NK-92 (cell line): ENCODE data around the gene GTF2I.
"Not testable (repeated sequence)": the region's sequence is repeated elsewhere in the genome, so short reads cannot be mapped to it uniquely, and the experiment has no call there.

Experiments
- DNase-seq: peaks from one replicate; lab custom pipeline; 2025; ENCODE audit not compliant: unreplicated experiment; lab: John Stamatoyannopoulos, UW

Gene GTF2I

GRCh38 chr7:74656441-74656836 lies 1.1 kb upstream of the GTF2I start:
- no peak for DNase-seq

GRCh38 chr7:74656837-74657691 lies 454 bp upstream of the GTF2I start:
- DNase-seq: peak; percentile 76

DNA sequence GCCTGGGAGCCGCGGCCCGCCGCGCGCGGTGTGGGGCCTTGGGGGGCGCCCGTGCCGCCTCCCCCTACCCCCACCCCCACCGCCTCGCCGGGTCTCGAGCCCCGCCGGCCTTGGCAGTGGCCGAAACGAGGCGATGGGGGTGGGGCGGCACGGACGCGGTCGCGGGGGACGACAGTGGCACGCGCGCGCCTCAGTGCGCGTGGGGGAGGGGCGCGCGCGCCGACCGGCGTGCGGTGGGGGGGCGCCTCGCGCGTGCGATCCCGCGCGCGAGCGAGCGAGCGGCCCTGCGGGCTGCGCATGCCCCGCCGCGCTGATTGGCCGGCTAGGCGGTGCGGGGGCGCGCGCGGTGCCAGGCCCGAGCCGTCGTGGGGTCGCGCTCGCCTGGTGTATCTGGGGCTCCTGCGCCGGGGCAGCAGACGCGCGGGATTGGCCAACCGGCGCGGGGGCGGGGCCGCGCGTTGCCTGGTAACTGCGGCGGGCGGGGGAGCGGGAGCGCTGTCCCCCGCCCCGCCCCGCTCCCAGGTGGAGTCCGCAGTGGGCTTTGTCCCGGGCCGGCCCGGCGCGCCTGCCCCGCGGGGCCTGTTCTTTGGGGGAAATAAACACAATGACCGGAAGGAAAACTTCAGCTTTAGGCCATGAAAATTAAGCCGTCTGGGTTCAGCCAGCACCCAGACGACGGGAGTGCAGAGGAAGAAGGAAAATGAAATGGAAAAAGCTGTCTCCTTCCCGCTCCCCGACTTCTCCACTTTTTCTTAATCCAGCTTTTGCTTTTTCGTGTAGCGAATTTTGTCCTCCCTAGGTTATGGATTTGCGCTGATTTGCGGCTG lies 873 bp downstream of the GTF2I start:
- DNase-seq: no peak

DNA sequence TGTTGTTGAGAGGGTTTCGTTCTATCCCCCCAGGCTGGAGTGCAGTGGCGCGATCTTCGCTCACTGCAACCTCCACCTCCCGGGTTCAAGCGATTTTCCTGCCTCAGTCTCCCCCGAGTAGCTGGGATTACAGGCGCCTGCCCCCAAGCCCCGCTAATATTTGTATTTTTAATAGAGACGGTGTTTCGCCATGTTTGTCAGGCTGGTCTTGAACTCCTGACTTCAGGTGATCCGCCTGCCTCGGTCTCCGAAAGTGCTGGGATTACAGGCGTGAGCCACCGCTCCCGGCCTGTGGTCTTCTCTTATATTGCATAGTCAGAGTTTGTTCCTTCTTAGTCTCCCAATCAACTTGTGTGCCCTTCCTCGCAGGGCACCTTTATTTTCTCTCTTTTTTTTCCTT lies 2.7 kb downstream of the GTF2I start:
- DNase-seq: not testable (repeated sequence)

- not testable (repeated sequence) for DNase-seq
Observed at GRCh38 chr7:74661836-74662794, 4.6 kb downstream of the GTF2I start.

GRCh38 chr7:74665296-74665938 lies 7.9 kb downstream of the GTF2I start:
- DNase-seq: no peak

- not testable (repeated sequence) for DNase-seq
Observed at GRCh38 chr7:74667013-74667412, 9.5 kb downstream of the GTF2I start.

DNA sequence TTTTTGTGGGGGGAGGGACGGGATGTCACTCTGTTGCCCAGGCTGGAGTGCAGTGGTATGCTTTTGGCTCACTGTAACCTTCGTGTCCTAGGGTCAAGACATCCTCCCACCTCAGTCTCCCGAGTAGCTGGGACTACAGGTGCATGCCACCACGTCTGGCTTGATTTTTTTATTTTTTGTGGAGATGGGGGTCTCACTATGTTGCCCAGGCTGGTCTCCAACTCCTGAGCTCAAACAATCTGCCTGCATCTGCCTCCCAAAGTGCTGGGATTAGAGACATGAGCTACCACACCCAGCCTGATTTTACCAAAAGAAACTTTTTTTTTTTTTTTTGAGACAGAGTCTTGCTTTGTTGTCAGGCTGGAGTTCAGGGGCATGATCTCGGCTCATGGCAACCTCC lies 10.0 kb downstream of the GTF2I start:
- not testable (repeated sequence) for DNase-seq

DNA sequence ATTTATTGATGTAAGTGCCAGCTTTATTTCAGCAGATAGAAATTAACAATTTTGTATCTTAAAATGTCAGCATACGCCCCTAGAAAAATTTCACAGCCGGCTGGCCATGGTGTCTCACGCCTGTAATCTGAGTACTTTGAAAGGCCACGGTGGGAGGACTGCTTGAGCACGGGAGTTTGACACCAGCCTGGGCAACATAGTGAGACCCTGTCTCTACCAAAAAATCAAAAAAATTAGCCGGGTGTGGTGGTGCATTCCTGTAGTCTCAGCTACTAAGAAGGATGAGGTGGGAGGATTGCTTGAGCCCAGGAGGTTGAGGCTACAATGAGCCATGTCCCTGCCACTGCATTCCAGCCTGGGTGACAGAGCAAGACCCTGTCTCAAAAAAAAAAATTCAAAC lies 14.1 kb downstream of the GTF2I start:
- DNase-seq: no peak

DNA sequence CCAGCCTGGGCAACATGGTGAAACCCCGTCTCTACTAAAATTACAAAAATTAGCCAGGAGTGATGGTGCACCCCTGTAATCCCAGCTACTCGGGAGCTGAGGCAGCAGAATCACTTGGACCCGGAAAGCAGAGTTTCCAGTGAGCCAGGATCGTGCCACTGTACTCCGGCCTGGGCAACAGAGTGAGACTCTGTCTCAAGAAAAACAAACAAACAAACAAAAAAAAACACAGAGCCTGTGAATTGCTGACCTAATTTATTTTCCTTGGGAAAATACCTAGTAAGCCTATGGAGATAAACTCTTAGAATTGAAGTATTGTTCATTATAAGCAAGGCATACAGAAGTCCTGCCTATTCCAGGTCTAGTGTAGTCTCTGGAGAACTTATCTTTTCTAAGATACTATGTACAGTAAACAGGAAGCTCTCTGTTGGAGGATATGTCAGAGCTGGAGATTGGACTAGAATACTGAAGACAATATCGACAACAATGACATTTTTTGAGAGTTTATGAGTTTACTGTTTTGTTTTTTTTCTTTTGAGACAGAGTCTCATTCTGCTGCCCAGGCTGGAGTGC lies 14.9 kb downstream of the GTF2I start:
- DNase-seq: no peak

DNA sequence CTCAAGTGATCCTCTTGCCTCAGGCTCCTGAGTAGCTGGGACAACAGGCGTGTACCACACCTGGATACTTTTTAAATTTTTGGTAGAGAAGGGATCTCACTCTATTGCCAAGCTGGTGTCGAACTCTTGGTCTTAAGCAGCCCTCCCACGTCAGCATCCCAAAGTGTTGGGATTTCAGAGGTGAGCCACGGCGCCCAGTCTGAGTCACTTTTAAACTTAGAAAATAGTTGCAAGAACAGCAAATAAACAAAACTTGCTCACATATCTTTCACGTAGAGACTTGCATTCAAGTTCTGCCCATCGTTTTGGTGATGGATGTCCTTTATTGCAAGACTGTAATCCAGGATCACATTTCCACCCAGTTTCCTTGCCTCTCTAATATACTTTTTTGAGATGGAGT lies 16.6 kb downstream of the GTF2I start:
- DNase-seq: no peak

DNA sequence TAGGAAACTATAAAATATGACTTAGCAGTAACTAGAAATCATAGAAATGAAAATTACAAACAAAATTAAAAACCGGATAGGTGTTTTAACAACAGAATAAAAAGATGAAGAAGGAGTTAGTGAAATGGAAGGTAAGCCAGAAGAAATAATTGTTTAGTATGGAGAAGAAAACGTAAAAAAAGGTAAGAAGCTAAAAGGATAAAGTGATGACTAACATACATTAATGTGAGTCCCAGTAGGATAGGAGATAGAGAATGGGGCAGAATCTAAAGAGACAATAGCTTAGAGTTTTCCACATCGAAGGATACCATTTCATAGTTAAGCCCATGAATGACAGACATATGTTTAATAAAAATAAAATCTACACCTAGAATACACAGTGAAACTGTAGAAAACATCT lies 25.3 kb downstream of the GTF2I start:
- no peak for DNase-seq

DNA sequence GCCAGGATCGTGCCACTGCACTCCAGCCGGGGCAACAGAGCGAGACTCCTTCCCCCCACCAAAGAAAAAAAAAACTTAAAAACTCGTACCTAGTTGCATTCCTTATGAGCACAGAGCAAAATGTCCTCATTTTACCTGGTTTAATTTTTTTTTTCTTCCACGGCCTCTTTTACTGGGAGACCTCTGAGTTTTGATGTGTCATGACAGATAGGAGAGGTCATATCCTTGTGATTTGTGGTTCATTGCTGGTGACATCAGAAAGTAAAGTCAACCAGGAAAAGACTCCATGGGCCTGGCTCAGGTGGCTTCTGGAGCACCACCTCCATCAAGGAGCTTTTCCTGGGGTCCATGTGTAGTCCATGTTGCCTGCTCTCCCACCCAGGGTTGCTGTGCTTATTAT lies 26.3 kb downstream of the GTF2I start:
- DNase-seq: no peak

- DNase-seq: no peak
Observed at GRCh38 chr7:74684473-74684872, 27.0 kb downstream of the GTF2I start.

GRCh38 chr7:74684921-74685320 lies 27.4 kb downstream of the GTF2I start:
- no peak for DNase-seq

- no peak for DNase-seq
Observed at GRCh38 chr7:74690474-74690873, 33.0 kb downstream of the GTF2I start.

- DNase-seq: not testable (repeated sequence)
Observed at GRCh38 chr7:74704419-74704818, 46.9 kb downstream of the GTF2I start.

DNA sequence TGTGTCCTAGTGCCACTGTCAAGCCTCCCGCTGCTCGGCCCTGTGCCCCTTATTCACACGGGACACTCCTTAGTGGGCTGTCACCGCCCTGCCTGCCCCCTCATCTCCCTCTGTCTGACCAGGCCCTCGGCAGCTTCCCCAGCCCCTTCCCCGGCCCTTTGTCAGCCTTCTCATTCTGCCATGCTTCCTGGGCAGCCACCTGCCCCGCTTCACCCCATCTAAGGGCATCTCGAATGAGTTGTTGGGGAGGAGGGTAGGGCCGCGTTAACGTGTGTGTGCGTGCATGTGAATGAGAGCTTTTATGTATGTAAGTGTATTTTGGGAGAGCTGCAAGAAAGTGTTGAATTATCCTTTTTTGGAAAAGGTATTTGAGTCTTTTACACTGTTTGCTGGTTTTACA lies 49.7 kb downstream of the GTF2I start:
- no peak for DNase-seq

DNA sequence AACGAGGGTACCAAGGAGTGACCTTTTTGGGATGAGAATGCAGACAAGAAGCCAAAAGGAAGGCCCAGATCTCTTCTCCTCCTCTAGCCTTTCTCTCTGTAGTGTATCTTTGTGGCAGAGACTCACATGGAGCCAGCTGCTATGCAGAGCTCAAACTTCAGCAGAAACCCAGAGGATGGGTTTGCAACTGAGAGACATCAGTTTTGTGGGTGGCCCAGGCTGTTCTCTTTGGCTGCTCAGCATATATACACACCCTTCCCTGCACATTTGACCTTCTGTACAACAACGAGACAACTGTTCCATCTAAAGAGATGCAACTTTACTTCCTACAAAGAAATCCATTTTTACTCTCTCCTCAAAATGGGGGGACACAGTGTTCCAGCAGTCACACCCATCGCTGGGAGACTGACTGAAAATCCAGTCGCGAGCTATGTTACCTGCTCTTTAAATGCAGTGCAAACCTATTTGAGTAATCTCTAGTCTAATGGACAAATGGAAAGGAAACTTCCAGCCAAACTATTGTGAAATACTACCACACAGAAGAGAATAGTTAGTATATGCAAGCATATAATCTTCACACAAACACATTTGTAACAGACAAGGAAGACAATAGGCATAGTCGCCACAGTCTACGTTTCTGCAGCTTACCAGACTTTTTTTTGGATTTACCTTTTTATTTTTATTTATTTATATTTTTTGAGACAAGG lies 51.2 kb downstream of the GTF2I start:
- no peak for DNase-seq
